D721Med (cell line): Measurements from ENCODE around the gene RPS6KC1.
"Not testable (repeated sequence)": the region's sequence is repeated elsewhere in the genome, so short reads cannot be mapped to it uniquely, and the experiment has no call there.

Experiments used
- DNase-seq: peaks from one replicate; pipeline ENCODE4 v3.0.0; 2011; ENCODE audit warnings: low spot score; ENCODE audit not compliant: insufficient read length
- FAIRE-seq: peaks from 2 replicates; lab custom pipeline; 2011; peaks lifted over from hg19 to GRCh38; lab: Jason Lieb, UNC
- CTCF ChIP-seq: IDR thresholded peaks from 2 replicates; pipeline ENCODE4 v1.5.1; 2012; ENCODE audit warnings: mild to moderate bottlenecking, control low read depth; ENCODE audit not compliant: insufficient read depth; ENCODE audit errors: missing control alignments

RPS6KC1 gene

GRCh38 chr1:213019450-213019849, 31.6 kb upstream of the RPS6KC1 start:
- FAIRE-seq (no peak), DNase-seq (no peak)

GRCh38 chr1:213020016-213020415, 31.0 kb upstream of the RPS6KC1 start:
- no peak for DNase-seq
- no peak for TF ChIP-seq CTCF
- FAIRE-seq, result no peak

More at GRCh38 chr1:213019450-213019849, 31.6 kb upstream of the RPS6KC1 start:
- no peak for TF ChIP-seq CTCF

- DNase-seq, FAIRE-seq: not testable (repeated sequence)
Observed at GRCh38 chr1:213027024-213027423, 24.0 kb upstream of the RPS6KC1 start.

- FAIRE-seq (no peak), DNase-seq (no peak)
- no peak for TF ChIP-seq CTCF
Observed at GRCh38 chr1:213032651-213033050, 18.4 kb upstream of the RPS6KC1 start.

GRCh38 chr1:213034713-213035112, 16.3 kb upstream of the RPS6KC1 start:
- DNase-seq (no peak), FAIRE-seq (no peak)
- no peak for TF ChIP-seq CTCF

GRCh38 chr1:213035573-213035972, 15.5 kb upstream of the RPS6KC1 start:
- no peak for TF ChIP-seq CTCF
- no peak for DNase-seq
- no peak for FAIRE-seq

- FAIRE-seq (no peak), DNase-seq (no peak)
- no peak for TF ChIP-seq CTCF
Observed at GRCh38 chr1:213041443-213041842, 9.6 kb upstream of the RPS6KC1 start.

- peak; percentile 80 for FAIRE-seq
- not testable (repeated sequence) for DNase-seq
Observed at GRCh38 chr1:213045321-213046226, 5.5 kb upstream of the RPS6KC1 start.
